SK-N-SH (cell line): ENCODE data around the gene CCN5.

Experiments used
- FOXJ3 ChIP-seq: sonication (generic); formaldehyde crosslinking; IDR thresholded peaks from 2 replicates; pipeline ENCODE4 v1.5.1; 2020; ENCODE audit warnings: mild to moderate bottlenecking, missing genetic modification reagents
- TF ChIP-seq, protein P1 (sequence below): fragments of 200-600 bp; sonication (generic); IDR thresholded peaks from 2 replicates; pipeline ENCODE4 v1.6.1; 2017; ENCODE audit warnings: antibody characterized with exemption, mild to moderate bottlenecking, moderate library complexity

GRCh38 chr20:44678242-44678641, 36.9 kb upstream of the CCN5 start:
- TF ChIP-seq, protein P1, sequence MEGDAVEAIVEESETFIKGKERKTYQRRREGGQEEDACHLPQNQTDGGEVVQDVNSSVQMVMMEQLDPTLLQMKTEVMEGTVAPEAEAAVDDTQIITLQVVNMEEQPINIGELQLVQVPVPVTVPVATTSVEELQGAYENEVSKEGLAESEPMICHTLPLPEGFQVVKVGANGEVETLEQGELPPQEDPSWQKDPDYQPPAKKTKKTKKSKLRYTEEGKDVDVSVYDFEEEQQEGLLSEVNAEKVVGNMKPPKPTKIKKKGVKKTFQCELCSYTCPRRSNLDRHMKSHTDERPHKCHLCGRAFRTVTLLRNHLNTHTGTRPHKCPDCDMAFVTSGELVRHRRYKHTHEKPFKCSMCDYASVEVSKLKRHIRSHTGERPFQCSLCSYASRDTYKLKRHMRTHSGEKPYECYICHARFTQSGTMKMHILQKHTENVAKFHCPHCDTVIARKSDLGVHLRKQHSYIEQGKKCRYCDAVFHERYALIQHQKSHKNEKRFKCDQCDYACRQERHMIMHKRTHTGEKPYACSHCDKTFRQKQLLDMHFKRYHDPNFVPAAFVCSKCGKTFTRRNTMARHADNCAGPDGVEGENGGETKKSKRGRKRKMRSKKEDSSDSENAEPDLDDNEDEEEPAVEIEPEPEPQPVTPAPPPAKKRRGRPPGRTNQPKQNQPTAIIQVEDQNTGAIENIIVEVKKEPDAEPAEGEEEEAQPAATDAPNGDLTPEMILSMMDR, result no peak
- TF ChIP-seq FOXJ3, result no peak
